T-helper 1 cell treated with Interleukin-12 subunit alpha and Interleukin-12 subunit beta and Interleukin-4 antibody, amounts not matched to agents 30 ng/mL and 1 ng/mL, for 36 hours (primary cell): ENCODE results near the gene RYK. TPM values are rescaled to one million over a fixed set of nuclear protein-coding genes. Genes with fewer than 3 reads are reported as not detected.
"Not testable (repeated sequence)": the region's sequence is repeated elsewhere in the genome, so short reads cannot be mapped to it uniquely, and the experiment has no call there.

Experiments
- intact Hi-C: fragments of 100-400 bp; cut with micrococcal nuclease; formaldehyde crosslinking; loops from one replicate; pipeline ENCODE4 v1.15.1; 2024
- total RNA-seq: library from RNA; stranded (reverse); gene quantifications from 2 replicates; pipeline ENCODE4 v1.2.3, GENCODE V29; 2022

Gene RYK
- 8.7 and 10.5 TPM in 2 replicates for total RNA-seq

- intact Hi-C loops = loop anchor here (1.0 kb wide), 4 partner anchors 37 to 242 kb away; partner anchors contain the start of gene CEP63
Measured at GRCh38 chr3:134250717-134251220, at the start of gene RYK. Gene RYK (minus strand): TSS chr3:134250859. CDS start chr3:134250654, 205 bp downstream.

GRCh38 chr3:134299888-134300206, 49.2 kb upstream of the RYK start:
- intact Hi-C loops = loop anchor here (1.0 kb wide), 1 partner anchor 87 kb away; no protein-coding TSS in a partner anchor

GRCh38 chr3:134299185-134299887, 48.7 kb upstream of the RYK start:
- intact Hi-C loops = loop anchor here (1.0 kb wide), 1 partner anchor 86 kb away; no protein-coding TSS in a partner anchor

GRCh38 chr3:134298249-134298648, 47.6 kb upstream of the RYK start:
- intact Hi-C loops = no loop called here

GRCh38 chr3:134296616-134297015, 46.0 kb upstream of the RYK start:
- intact Hi-C loops = no loop called here

- intact Hi-C loops = loop anchor here (2.0 kb wide), 3 partner anchors 13 to 633 kb away; no protein-coding TSS in a partner anchor
Measured at GRCh38 chr3:134295930-134296329, 45.3 kb upstream of the RYK start.

GRCh38 chr3:134294302-134295280, 43.9 kb upstream of the RYK start:
- intact Hi-C loops = loop anchor here (1.0 to 5.0 kb wide), 7 partner anchors 14 to 1572 kb away; partner anchors contain the start of genes ANAPC13, CDV3, NPHP3 and RYK

GRCh38 chr3:134291319-134292254, 40.9 kb upstream of the RYK start:
- intact Hi-C loops = loop anchor here (5.0 kb wide), 1 partner anchor 719 kb away; the partner anchor contains the start of gene CDV3

- intact Hi-C loops = no loop called here
Measured at GRCh38 chr3:134287512-134287911, 36.9 kb upstream of the RYK start.

- intact Hi-C loops = no loop called here
Measured at GRCh38 chr3:134284438-134284837, 33.8 kb upstream of the RYK start.

- intact Hi-C loops = no loop called here
Measured at GRCh38 chr3:134282659-134283047, 32.0 kb upstream of the RYK start.

- intact Hi-C loops = no loop called here
Measured at GRCh38 chr3:134281912-134282658, 31.4 kb upstream of the RYK start.

GRCh38 chr3:134279466-134279865, 28.8 kb upstream of the RYK start:
- intact Hi-C loops = no loop called here

GRCh38 chr3:134277066-134277660, 26.5 kb upstream of the RYK start:
- intact Hi-C loops = no loop called here

GRCh38 chr3:134276086-134276485, 25.4 kb upstream of the RYK start:
- intact Hi-C loops = no loop called here

- intact Hi-C loops = not testable (repeated sequence)
Measured at GRCh38 chr3:134275110-134275509, 24.5 kb upstream of the RYK start.

GRCh38 chr3:134274571-134274970, 23.9 kb upstream of the RYK start:
- intact Hi-C loops = no loop called here

- intact Hi-C loops = no loop called here
Measured at GRCh38 chr3:134267996-134268395, 17.3 kb upstream of the RYK start.

- intact Hi-C loops = no loop called here
Measured at GRCh38 chr3:134260987-134261386, 10.3 kb upstream of the RYK start.
